ENCODE results near the gene LRRC8C.

DNA sequence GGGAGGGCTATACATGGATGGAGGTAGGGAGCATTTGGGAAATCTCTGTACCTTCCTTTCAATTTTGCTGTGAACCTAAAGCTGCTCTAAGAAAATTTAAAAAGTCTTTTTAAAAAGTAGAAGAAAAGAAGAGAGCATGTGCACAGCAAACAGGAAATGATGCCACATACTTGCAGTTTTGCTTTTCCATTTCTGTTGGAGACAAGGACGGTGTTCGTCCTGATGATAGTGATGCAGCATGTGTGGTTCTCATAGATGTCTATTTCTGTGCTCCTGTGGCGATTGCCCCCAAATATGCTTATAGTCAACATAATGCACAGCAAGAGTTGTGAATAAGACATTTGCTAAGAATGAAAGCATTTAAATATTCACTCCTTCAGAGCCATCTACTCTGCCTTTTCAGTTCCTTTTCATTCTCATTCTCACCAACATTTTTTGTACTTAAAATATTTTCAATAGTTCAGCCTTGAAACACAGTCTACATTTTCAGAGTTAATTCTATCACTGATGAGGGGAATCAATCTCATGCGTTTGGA, 66.6 kb downstream of the LRRC8C start:
- TF ChIP-seq, protein P1, sequence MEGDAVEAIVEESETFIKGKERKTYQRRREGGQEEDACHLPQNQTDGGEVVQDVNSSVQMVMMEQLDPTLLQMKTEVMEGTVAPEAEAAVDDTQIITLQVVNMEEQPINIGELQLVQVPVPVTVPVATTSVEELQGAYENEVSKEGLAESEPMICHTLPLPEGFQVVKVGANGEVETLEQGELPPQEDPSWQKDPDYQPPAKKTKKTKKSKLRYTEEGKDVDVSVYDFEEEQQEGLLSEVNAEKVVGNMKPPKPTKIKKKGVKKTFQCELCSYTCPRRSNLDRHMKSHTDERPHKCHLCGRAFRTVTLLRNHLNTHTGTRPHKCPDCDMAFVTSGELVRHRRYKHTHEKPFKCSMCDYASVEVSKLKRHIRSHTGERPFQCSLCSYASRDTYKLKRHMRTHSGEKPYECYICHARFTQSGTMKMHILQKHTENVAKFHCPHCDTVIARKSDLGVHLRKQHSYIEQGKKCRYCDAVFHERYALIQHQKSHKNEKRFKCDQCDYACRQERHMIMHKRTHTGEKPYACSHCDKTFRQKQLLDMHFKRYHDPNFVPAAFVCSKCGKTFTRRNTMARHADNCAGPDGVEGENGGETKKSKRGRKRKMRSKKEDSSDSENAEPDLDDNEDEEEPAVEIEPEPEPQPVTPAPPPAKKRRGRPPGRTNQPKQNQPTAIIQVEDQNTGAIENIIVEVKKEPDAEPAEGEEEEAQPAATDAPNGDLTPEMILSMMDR (IDR thresholded peaks at IDR 0.05; ENCODE audit: insufficient read depth, low read length, poor library complexity, severe bottlenecking): no peak
- no peak for TF ChIP-seq EZH2phosphoT487 (conservative IDR thresholded peaks at IDR 0.05; ENCODE audit: low read length)
